D721Med (cell line): ENCODE results near the gene NEMP2.
A peak's percentile ranks its signal among the peaks of the same experiment; 100 is the strongest.

Experiments
- DNase-seq: peaks from one replicate; pipeline ENCODE4 v3.0.0; 2011; ENCODE audit warnings: low spot score; ENCODE audit not compliant: insufficient read length
- FAIRE-seq: peaks from 2 replicates; lab custom pipeline; 2011; peaks lifted over from hg19 to GRCh38; lab: Jason Lieb, UNC
- CTCF ChIP-seq: IDR thresholded peaks from 2 replicates; pipeline ENCODE4 v1.5.1; 2012; ENCODE audit warnings: mild to moderate bottlenecking, control low read depth; ENCODE audit not compliant: insufficient read depth; ENCODE audit errors: missing control alignments

The NEMP2 gene

GRCh38 chr2:190553254-190553653, 18.7 kb upstream of the NEMP2 start:
- no peak for TF ChIP-seq CTCF
- FAIRE-seq (peak; percentile 96), DNase-seq (peak; percentile 24)

- TF ChIP-seq CTCF, result no peak
- no peak for DNase-seq
- FAIRE-seq, result no peak
Measured at GRCh38 chr2:190551928-190552327, 17.4 kb upstream of the NEMP2 start.

- FAIRE-seq, result no peak
Measured at GRCh38 chr2:190550137-190550536, 15.6 kb upstream of the NEMP2 start.

GRCh38 chr2:190547886-190548285, 13.4 kb upstream of the NEMP2 start:
- no peak for TF ChIP-seq CTCF
- DNase-seq (no peak), FAIRE-seq (peak; percentile 96)

More at GRCh38 chr2:190550137-190550536, 15.6 kb upstream of the NEMP2 start:
- DNase-seq, result no peak
- no peak for TF ChIP-seq CTCF

GRCh38 chr2:190546734-190547133, 12.2 kb upstream of the NEMP2 start:
- DNase-seq (no peak), FAIRE-seq (no peak)
- no peak for TF ChIP-seq CTCF

- no peak for TF ChIP-seq CTCF
- peak; percentile 38 for FAIRE-seq
- no peak for DNase-seq
Measured at GRCh38 chr2:190545555-190546385, 11.2 kb upstream of the NEMP2 start.

- no peak for TF ChIP-seq CTCF
- DNase-seq, result no peak
- no peak for FAIRE-seq
Measured at GRCh38 chr2:190545093-190545492, 10.6 kb upstream of the NEMP2 start.
